GM10248 (cell line): ENCODE data around the gene SGSM1.

ENCODE experiments used
- CTCF ChIA-PET: fragments of 300-600 bp; sonication (Branson Sonifier 250); formaldehyde crosslinking; extraction: SDS; loops from one replicate; lab custom pipeline; 2021; ENCODE audit warnings: antibody characterized with exemption; lab: Yijun Ruan, JAX
- POLR2A ChIA-PET: fragments of 350-650 bp; sonication (Branson Sonifier 250); formaldehyde crosslinking; extraction: SDS; loops from one replicate; lab custom pipeline; 2020; ENCODE audit warnings: antibody characterized with exemption; lab: Yijun Ruan, JAX
- DNase-seq: peaks from one replicate; pipeline ENCODE4 v3.0.0; 2012; ENCODE audit errors: extremely low spot score
- CTCF ChIP-seq: IDR thresholded peaks from 2 replicates; pipeline ENCODE4 v1.5.1; 2012; ENCODE audit warnings: mild to moderate bottlenecking, low read depth; ENCODE audit errors: extremely low read depth, missing control alignments, control extremely low read depth

SGSM1 gene

GRCh38 chr22:24954856-24955255 lies 148.8 kb downstream of the SGSM1 start:
- CTCF ChIA-PET, result no interaction called here
- TF ChIP-seq CTCF, result no peak
- DNase-seq, result no peak
- POLR2A ChIA-PET, result no interaction called here

- no peak for DNase-seq
- ChIA-PET CTCF (no interaction called here), POLR2A (interaction anchor here (0.6 kb wide), 1 partner anchor 1385 kb away, joined by 9 read pairs; no protein-coding TSS in a partner anchor)
- TF ChIP-seq CTCF, result no peak
These were observed 151.0 kb downstream of the SGSM1 start for GRCh38 chr22:24957043-24957442.

GRCh38 chr22:24961217-24961844 lies 155.3 kb downstream of the SGSM1 start:
- TF ChIP-seq CTCF, result no peak
- CTCF ChIA-PET, result interaction anchor here (1.8 kb wide), 1 partner anchor 9 kb away, joined by 3 read pairs; no protein-coding TSS in a partner anchor
- no peak for DNase-seq
- POLR2A ChIA-PET, result no interaction called here

- POLR2A ChIA-PET, result no interaction called here
- TF ChIP-seq CTCF, result no peak
- DNase-seq, result no peak
- CTCF ChIA-PET, result interaction anchor here (1.4 kb wide), 1 partner anchor 9 kb away, joined by 7 read pairs; the partner anchor contains the start of gene KIAA1671
These were observed 156.1 kb downstream of the SGSM1 start for GRCh38 chr22:24962094-24962493.

GRCh38 chr22:24962835-24963234 lies 156.8 kb downstream of the SGSM1 start:
- ChIA-PET POLR2A (no interaction called here), CTCF (interaction anchor here (1.4 kb wide), 1 partner anchor 9 kb away, joined by 7 read pairs; the partner anchor contains the start of gene KIAA1671)
- DNase-seq, result no peak
- TF ChIP-seq CTCF, result no peak

- ChIA-PET CTCF (no interaction called here), POLR2A (no interaction called here)
- TF ChIP-seq CTCF, result no peak
- DNase-seq, result no peak
These were observed 158.4 kb downstream of the SGSM1 start for GRCh38 chr22:24964441-24964840.
